ENCODE data around the gene ACSL1.

ACSL1 gene

DNA sequence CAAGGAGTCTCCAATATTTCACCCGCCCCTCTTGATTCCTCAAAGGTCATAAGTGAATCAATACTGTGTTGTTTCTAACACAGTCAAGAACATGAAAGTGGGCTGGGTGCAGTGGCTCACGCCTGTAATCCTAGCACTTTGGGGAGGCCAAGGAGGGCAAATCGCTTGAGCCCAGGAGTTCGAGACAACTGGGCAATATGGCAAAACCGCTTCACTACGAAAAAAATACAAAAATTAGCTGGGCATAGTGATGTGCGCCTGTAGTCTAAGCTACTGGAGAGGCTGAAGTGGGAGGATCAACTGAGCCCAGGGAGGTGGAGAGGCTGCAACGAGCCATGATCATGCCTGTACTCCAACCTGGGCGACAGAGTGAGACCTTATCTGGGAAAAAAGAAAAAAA lies 3.4 kb downstream of the ACSL1 start:
- Histone ChIP-seq H3K9me3 (ENCODE audit: control insufficient read depth in 2 of 2, low read length in 2 of 2) (no peaks in the 10 kb centered on the region), H3K27ac (ENCODE audit: low read length) (no peak overlapping the region), H3K27me3 (ENCODE audit: control insufficient read depth in 1 of 2, insufficient read depth in 2 of 2, low read length in 2 of 2) (no peaks in the 10 kb centered on the region), H3K4me3 (ENCODE audit: low read length in 2 of 2) (no peak overlapping the region), H3K9ac (ENCODE audit: low read length in 2 of 2) (no peak overlapping the region), H3K36me3 (ENCODE audit: control insufficient read depth in 2 of 2, insufficient read depth in 2 of 2, low read length in 2 of 2) (no peaks in the 10 kb centered on the region), H3K4me1 (ENCODE audit: control insufficient read depth, insufficient read depth, low read length) (peaks cover 19% of the 10 kb centered on the region)

DNA sequence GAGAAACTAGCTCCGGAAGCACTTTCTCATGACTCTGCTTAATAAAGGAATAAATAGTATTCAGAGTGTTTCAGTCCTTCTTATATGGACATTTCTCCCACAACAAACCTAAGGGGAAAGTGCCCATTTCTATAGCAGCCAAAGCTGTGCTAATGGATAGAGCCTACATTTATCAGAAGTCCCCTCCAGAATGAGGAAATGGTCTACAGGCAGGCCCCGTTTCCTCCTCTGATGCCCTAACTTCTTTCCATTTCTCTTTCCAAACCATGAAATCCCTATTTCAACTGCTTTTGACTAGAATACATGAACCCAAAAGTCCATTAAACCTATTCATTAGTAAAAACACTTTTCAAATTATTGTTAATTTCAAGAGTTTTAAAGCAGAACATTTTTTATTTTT lies 4.5 kb downstream of the ACSL1 start:
- Histone ChIP-seq H3K4me3 (ENCODE audit: low read length in 2 of 2) (no peak overlapping the region), H3K9ac (ENCODE audit: low read length in 2 of 2) (no peak overlapping the region), H3K27ac (ENCODE audit: low read length) (no peak overlapping the region), H3K9me3 (ENCODE audit: control insufficient read depth in 2 of 2, low read length in 2 of 2) (no peaks in the 10 kb centered on the region), H3K4me1 (ENCODE audit: control insufficient read depth, insufficient read depth, low read length) (peaks cover 14% of the 10 kb centered on the region), H3K36me3 (ENCODE audit: control insufficient read depth in 2 of 2, insufficient read depth in 2 of 2, low read length in 2 of 2) (no peaks in the 10 kb centered on the region), H3K27me3 (ENCODE audit: control insufficient read depth in 1 of 2, insufficient read depth in 2 of 2, low read length in 2 of 2) (no peaks in the 10 kb centered on the region)

DNA sequence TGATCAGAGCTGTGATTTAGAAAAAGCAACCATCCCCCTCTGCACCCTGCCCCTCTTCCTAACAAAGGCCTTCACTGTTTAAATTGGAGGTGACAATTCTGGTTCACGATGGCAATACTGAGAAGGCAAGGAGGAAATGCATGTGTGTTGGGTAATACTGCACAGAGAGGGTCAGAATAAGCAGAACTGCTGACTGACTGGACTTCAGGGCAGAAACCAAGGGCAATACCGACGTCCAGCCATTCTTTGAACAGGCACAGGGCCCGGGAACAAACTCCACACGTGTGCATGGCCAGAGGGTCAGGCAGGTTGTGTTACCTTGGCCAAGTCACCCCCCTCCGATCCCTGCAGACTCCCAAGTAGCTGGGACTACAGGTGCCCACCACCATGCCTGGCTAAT lies 6.0 kb downstream of the ACSL1 start:
- Histone ChIP-seq H3K4me1 (ENCODE audit: control insufficient read depth, insufficient read depth, low read length) (peaks cover 15% of the 10 kb centered on the region), H3K9me3 (ENCODE audit: control insufficient read depth in 2 of 2, low read length in 2 of 2) (no peaks in the 10 kb centered on the region), H3K27ac (ENCODE audit: low read length) (no peak overlapping the region), H3K27me3 (ENCODE audit: control insufficient read depth in 1 of 2, insufficient read depth in 2 of 2, low read length in 2 of 2) (no peaks in the 10 kb centered on the region), H3K4me3 (ENCODE audit: low read length in 2 of 2) (no peak overlapping the region), H3K36me3 (ENCODE audit: control insufficient read depth in 2 of 2, insufficient read depth in 2 of 2, low read length in 2 of 2) (no peaks in the 10 kb centered on the region), H3K9ac (ENCODE audit: low read length in 2 of 2) (no peak overlapping the region)

DNA sequence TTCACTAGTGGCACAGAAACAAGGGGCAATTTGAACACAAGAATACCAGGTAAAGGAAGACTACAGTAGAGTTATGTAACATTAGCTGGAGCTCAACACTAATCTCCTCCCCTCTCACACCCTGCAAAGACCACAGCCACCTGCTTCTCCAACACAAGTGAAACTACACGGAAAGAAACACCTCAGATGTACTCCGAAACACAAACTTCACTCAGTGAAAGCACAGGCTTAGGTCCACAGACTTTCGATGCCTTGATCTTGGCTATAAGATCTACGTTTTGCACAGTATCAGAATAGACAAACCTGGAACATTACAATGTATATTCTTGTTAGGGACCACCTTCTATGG lies 7.6 kb downstream of the ACSL1 start:
- Histone ChIP-seq H3K4me3 (ENCODE audit: low read length in 2 of 2) (no peak overlapping the region), H3K27ac (ENCODE audit: low read length) (no peak overlapping the region), H3K27me3 (ENCODE audit: control insufficient read depth in 1 of 2, insufficient read depth in 2 of 2, low read length in 2 of 2) (no peaks in the 10 kb centered on the region), H3K9ac (ENCODE audit: low read length in 2 of 2) (no peak overlapping the region), H3K9me3 (ENCODE audit: control insufficient read depth in 2 of 2, low read length in 2 of 2) (no peaks in the 10 kb centered on the region), H3K4me1 (ENCODE audit: control insufficient read depth, insufficient read depth, low read length) (peaks cover 14% of the 10 kb centered on the region), H3K36me3 (ENCODE audit: control insufficient read depth in 2 of 2, insufficient read depth in 2 of 2, low read length in 2 of 2) (no peaks in the 10 kb centered on the region)

DNA sequence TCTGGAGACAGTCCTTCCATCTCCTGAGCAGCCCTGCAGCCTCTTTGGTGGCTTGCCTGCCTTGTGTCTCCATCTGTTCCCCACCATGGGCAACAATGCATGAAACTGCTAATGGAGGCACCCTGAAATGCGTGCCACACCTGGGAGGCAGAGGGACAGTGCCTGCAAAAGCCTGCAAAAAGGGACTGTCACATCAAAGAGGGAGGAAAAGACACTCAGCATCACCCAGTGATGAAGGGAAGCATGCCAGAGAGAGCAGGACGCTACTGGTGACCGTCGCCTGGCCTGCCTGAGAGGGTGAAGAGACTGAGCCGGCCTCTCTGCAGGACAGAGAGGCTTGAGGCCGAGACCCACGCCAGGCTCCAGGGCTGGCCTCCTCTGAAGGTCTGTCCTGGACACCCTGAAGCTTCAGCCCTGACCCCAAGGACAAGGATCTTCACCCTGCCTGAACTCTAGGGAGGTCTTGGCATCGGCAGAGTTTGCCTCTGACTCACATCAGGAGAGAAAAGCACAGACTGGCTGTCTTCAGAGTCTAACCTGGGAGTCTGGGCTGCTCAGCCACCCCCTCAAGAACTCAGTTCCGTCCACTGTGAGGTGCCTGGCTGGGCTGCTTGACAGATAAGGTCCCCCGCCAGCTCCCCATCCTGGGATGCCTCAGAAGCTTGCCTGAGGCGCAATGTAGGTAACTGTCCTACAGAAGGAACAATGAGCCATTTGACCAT lies 8.1 kb downstream of the ACSL1 start:
- peaks cover 14% of the 10 kb centered on the region for H3K4me1 ChIP-seq (ENCODE audit: control insufficient read depth, insufficient read depth, low read length)
- no peaks in the 10 kb centered on the region for H3K27me3 ChIP-seq (ENCODE audit: control insufficient read depth in 1 of 2, insufficient read depth in 2 of 2, low read length in 2 of 2)
- no peak overlapping the region for H3K27ac ChIP-seq (ENCODE audit: low read length)
- no peak overlapping the region for H3K4me3 ChIP-seq (ENCODE audit: low read length in 2 of 2)
- H3K9ac ChIP-seq (ENCODE audit: low read length in 2 of 2): no peak overlapping the region
- no peaks in the 10 kb centered on the region for H3K36me3 ChIP-seq (ENCODE audit: control insufficient read depth in 2 of 2, insufficient read depth in 2 of 2, low read length in 2 of 2)
- no peaks in the 10 kb centered on the region for H3K9me3 ChIP-seq (ENCODE audit: control insufficient read depth in 2 of 2, low read length in 2 of 2)

DNA sequence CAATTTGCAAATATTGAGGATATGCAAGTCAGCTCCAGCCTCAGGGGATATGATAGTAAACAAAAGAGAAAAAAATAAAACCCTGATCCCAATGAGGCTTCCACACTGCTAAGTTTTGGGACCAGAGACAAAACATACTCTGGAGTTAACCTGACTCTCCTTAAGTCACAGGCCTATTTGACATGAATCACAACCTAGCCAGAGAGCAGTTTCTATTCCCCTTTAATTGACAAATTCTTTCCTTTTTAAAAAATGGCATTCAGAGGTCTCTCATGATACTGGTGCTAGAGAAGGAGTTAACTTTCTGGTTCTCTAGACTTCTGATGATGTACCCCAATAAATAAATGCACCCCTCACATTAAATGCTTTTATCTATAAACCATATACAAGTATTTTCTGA lies 8.8 kb downstream of the ACSL1 start:
- H3K27ac ChIP-seq (ENCODE audit: low read length): no peak overlapping the region
- no peaks in the 10 kb centered on the region for H3K36me3 ChIP-seq (ENCODE audit: control insufficient read depth in 2 of 2, insufficient read depth in 2 of 2, low read length in 2 of 2)
- peaks cover 14% of the 10 kb centered on the region for H3K4me1 ChIP-seq (ENCODE audit: control insufficient read depth, insufficient read depth, low read length)
- no peaks in the 10 kb centered on the region for H3K9me3 ChIP-seq (ENCODE audit: control insufficient read depth in 2 of 2, low read length in 2 of 2)
- H3K4me3 ChIP-seq (ENCODE audit: low read length in 2 of 2): no peak overlapping the region
- no peak overlapping the region for H3K9ac ChIP-seq (ENCODE audit: low read length in 2 of 2)
- H3K27me3 ChIP-seq (ENCODE audit: control insufficient read depth in 1 of 2, insufficient read depth in 2 of 2, low read length in 2 of 2): no peaks in the 10 kb centered on the region

DNA sequence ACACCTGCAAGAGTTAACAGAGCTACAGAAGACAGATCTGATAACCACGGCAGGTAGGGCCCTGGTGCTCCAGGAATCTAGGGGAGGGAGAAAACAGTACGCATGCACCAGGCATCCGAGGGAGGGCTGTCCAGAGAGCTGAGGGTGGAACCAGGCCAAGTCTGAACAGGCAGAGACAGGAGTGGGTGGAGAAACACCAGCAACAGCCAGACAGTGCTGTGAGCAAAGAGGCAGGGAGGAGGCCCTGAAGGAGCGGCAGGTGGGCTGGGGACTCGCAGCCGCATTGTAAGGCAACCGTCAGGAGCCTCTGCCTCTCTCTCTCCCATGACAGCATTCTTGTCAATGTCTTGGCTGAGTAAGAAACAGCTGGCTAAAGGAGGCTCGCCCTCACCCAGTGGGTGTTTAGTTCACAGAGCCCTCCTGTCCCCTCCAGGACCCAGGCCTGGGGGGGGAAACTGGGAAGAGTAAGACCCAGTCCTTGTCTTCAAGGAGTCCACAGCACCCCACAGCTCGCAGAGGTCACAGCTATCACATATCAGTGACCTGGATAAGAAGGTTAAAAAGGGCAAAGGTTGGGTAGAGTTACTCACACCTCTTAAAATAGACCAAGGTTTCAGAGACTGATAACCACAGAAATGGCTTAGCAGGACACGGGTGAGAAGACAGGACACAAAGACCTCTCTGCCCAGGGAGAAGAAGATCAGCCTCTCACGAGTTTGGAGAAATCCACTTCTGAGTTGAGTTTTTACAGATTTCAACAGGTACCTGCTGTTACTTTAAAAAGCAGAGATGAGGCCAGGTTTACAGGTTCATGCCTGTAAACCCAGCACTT lies 10.5 kb downstream of the ACSL1 start:
- Histone ChIP-seq H3K27me3 (ENCODE audit: control insufficient read depth in 1 of 2, insufficient read depth in 2 of 2, low read length in 2 of 2) (no peaks in the 10 kb centered on the region), H3K36me3 (ENCODE audit: control insufficient read depth in 2 of 2, insufficient read depth in 2 of 2, low read length in 2 of 2) (no peaks in the 10 kb centered on the region), H3K4me1 (ENCODE audit: control insufficient read depth, insufficient read depth, low read length) (peaks cover 10% of the 10 kb centered on the region), H3K9me3 (ENCODE audit: control insufficient read depth in 2 of 2, low read length in 2 of 2) (no peaks in the 10 kb centered on the region), H3K9ac (ENCODE audit: low read length in 2 of 2) (peak overlapping the region; percentile 8 to 42), H3K4me3 (ENCODE audit: low read length in 2 of 2) (peak overlapping the region in 1 of 2 donors; percentile 9), H3K27ac (ENCODE audit: low read length) (no peak overlapping the region)

DNA sequence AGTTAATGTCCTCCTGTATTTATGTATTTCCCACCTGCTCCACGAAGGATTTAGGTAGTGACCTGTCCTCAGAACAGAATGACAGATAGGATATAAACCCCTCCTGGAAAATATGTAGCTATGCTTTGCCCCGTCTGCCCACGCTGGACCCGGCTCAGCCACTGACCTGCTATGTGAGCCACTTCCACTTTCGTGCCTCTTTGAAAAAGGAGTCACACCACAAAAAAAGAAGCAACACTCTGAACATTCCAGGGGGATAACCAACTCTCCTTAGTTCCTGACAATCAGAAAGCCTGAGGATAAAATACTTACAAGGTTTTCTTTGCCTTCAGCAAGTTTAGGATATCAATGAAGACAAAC lies 11.1 kb downstream of the ACSL1 start:
- Histone ChIP-seq H3K4me1 (ENCODE audit: control insufficient read depth, insufficient read depth, low read length) (peaks cover 10% of the 10 kb centered on the region), H3K36me3 (ENCODE audit: control insufficient read depth in 2 of 2, insufficient read depth in 2 of 2, low read length in 2 of 2) (no peaks in the 10 kb centered on the region), H3K9me3 (ENCODE audit: control insufficient read depth in 2 of 2, low read length in 2 of 2) (no peaks in the 10 kb centered on the region), H3K27ac (ENCODE audit: low read length) (no peak overlapping the region), H3K4me3 (ENCODE audit: low read length in 2 of 2) (peak overlapping the region in 1 of 2 donors; percentile 9), H3K9ac (ENCODE audit: low read length in 2 of 2) (peak overlapping the region; percentile 8 to 36), H3K27me3 (ENCODE audit: control insufficient read depth in 1 of 2, insufficient read depth in 2 of 2, low read length in 2 of 2) (no peaks in the 10 kb centered on the region)

DNA sequence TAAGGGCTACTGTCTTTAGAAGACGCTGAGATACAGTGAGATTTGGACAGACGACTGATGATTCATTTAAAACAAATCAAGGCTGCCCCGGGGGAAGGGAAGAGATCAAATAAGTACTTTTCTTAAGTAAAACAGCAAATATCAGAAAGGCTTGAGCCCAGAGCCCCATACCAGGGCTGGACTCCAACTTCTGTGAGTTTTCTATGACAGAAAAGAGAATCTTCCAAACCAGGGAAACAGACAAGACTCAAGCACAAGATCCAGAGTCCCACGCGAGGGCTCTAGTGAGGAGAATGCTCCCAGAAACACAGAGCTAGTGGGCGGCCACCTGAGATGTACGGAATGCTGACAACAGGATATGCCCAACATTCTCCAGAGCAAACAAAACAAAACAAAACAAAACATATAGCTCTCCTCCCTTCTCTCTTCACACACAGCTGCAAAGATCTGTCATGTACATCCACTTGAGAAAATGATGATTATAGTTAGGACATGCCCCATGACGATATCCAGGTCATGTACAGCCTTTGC lies 13.1 kb downstream of the ACSL1 start:
- Histone ChIP-seq H3K4me3 (ENCODE audit: low read length in 2 of 2) (no peak overlapping the region), H3K9me3 (ENCODE audit: control insufficient read depth in 2 of 2, low read length in 2 of 2) (no peaks in the 10 kb centered on the region), H3K27me3 (ENCODE audit: control insufficient read depth in 1 of 2, insufficient read depth in 2 of 2, low read length in 2 of 2) (no peaks in the 10 kb centered on the region), H3K9ac (ENCODE audit: low read length in 2 of 2) (no peak overlapping the region), H3K4me1 (ENCODE audit: control insufficient read depth, insufficient read depth, low read length) (peaks cover 17% of the 10 kb centered on the region), H3K27ac (ENCODE audit: low read length) (no peak overlapping the region), H3K36me3 (ENCODE audit: control insufficient read depth in 2 of 2, insufficient read depth in 2 of 2, low read length in 2 of 2) (no peaks in the 10 kb centered on the region)

DNA sequence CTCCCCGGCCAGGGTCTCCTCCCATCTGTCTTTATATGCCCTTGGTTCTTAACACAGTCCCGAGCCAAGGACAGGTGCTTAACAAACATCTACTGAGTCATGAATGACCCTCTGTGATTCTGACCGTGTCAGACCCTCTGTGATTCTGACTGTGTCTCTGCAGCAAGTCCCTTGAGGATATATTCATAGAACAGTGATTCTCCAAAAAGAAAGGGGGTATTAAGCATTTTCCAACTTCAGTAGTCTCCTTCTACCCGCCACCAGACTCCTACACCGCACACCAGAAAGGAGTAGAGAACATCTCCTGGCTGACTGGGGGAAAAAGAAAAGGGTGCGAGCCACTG lies 13.6 kb downstream of the ACSL1 start:
- H3K4me1 ChIP-seq (ENCODE audit: control insufficient read depth, insufficient read depth, low read length): peaks cover 17% of the 10 kb centered on the region
- H3K27ac ChIP-seq (ENCODE audit: low read length): no peak overlapping the region
- no peak overlapping the region for H3K9ac ChIP-seq (ENCODE audit: low read length in 2 of 2)
- no peaks in the 10 kb centered on the region for H3K9me3 ChIP-seq (ENCODE audit: control insufficient read depth in 2 of 2, low read length in 2 of 2)
- no peaks in the 10 kb centered on the region for H3K36me3 ChIP-seq (ENCODE audit: control insufficient read depth in 2 of 2, insufficient read depth in 2 of 2, low read length in 2 of 2)
- no peak overlapping the region for H3K4me3 ChIP-seq (ENCODE audit: low read length in 2 of 2)
- H3K27me3 ChIP-seq (ENCODE audit: control insufficient read depth in 1 of 2, insufficient read depth in 2 of 2, low read length in 2 of 2): no peaks in the 10 kb centered on the region

Measured in stomach smooth muscle (tissue), 2 donors.